HEK293T (cell line): ENCODE measurements around the gene CNNM3.

Experiments
- CTBP1 ChIP-seq: fragments of 450-650 bp; IDR thresholded peaks from 2 replicates; pipeline ENCODE4 v1.6.1; 2016; ENCODE audit warnings: borderline replicate concordance
- FOXA1 ChIP-seq: fragments of 450-650 bp; IDR thresholded peaks from 2 replicates; pipeline ENCODE4 v1.6.1; 2016; ENCODE audit warnings: mild to moderate bottlenecking
- FOXM1 ChIP-seq: fragments of 450-650 bp; IDR thresholded peaks from 2 replicates; pipeline ENCODE4 v1.6.1; 2017; ENCODE audit warnings: mild to moderate bottlenecking, borderline replicate concordance
- SP1 ChIP-seq: fragments of 450-650 bp; IDR thresholded peaks from 2 replicates; pipeline ENCODE4 v1.6.1; 2017
- ZNF384 ChIP-seq: fragments of 450-650 bp; IDR thresholded peaks from 2 replicates; pipeline ENCODE4 v1.6.1; 2016

- no peak for TF ChIP-seq FOXA1
- no peak for TF ChIP-seq SP1
- no peak for TF ChIP-seq ZNF384
- TF ChIP-seq FOXM1 = no peak
- TF ChIP-seq CTBP1 = no peak
These were observed 50.5 kb downstream of the CNNM3 start for GRCh38 chr2:96866586-96866985.
